ENCODE results near the gene WWP2.
"Not testable (repeated sequence)": the region's sequence is repeated elsewhere in the genome, so short reads cannot be mapped to it uniquely, and the experiment has no call there.

The WWP2 gene

GRCh38 chr16:69972935-69973334, 210.8 kb downstream of the WWP2 start:
- DNase-seq = not testable (repeated sequence)

GRCh38 chr16:69985196-69985595, 223.1 kb downstream of the WWP2 start:
- DNase-seq = not testable (repeated sequence)

Measured in anterior cingulate cortex (tissue), 58 donors.